BLaER1 (cell line): ENCODE data around the gene OSBPL10.
A peak's percentile ranks its signal among the peaks of the same experiment; 100 is the strongest.

Source experiments
- H3K27ac ChIP-seq: shearing (Covaris generic); formaldehyde crosslinking; 2 replicates; pipeline ENCODE4 v1.8.1; 2022
- H3K27me3 ChIP-seq: shearing (Covaris generic); formaldehyde crosslinking; 2 replicates; pipeline ENCODE4 v1.8.1; 2022
- H3K36me3 ChIP-seq: shearing (Covaris generic); formaldehyde crosslinking; 2 replicates; pipeline ENCODE4 v1.8.1; 2022
- H3K4me1 ChIP-seq: shearing (Covaris generic); formaldehyde crosslinking; 2 replicates; pipeline ENCODE4 v1.8.1; 2022
- H3K4me2 ChIP-seq: shearing (Covaris generic); formaldehyde crosslinking; 2 replicates; pipeline ENCODE4 v1.8.1; 2022
- H3K4me3 ChIP-seq: shearing (Covaris generic); formaldehyde crosslinking; 2 replicates; pipeline ENCODE4 v1.8.1; 2022
- H3K9ac ChIP-seq: shearing (Covaris generic); formaldehyde crosslinking; 2 replicates; pipeline ENCODE4 v1.8.1; 2022
- H3K9me3 ChIP-seq: shearing (Covaris generic); formaldehyde crosslinking; 2 replicates; pipeline ENCODE4 v1.8.1; 2022
- H4K20me1 ChIP-seq: shearing (Covaris generic); formaldehyde crosslinking; 2 replicates; pipeline ENCODE4 v1.8.1; 2022
- Cebpa-rat ChIP-seq: shearing (Covaris generic); IDR thresholded peaks from 2 replicates; pipeline ENCODE4 v1.8.1; 2022

OSBPL10 gene

DNA sequence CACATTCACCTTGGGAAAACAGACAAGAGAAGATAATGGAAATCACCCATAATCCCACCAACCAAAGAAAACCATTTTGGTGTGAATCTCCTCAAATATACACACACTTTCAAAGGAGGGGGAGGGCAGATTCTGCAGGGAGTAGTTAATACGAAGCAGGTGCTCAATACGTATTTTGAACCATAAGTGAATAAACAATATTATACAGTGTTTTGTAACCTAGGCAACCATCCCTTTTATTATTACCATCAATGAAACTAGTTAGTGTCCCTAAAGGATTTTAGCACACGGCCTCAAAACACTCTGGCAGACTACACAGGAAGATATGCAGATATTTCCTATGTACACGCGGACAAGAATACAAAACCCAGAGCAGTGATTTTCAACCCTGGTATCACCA is 6.1 kb downstream of the OSBPL10 start:
- Histone ChIP-seq H3K4me3 (no peak overlapping the region), H3K9me3 (no peaks in the 10 kb centered on the region), H3K36me3 (no peaks in the 10 kb centered on the region), H3K4me2 (no peak overlapping the region), H3K27me3 (peaks cover 20% of the 10 kb centered on the region), H4K20me1 (no peaks in the 10 kb centered on the region), H3K27ac (no peak overlapping the region), H3K9ac (no peak overlapping the region), H3K4me1 (peaks cover 8% of the 10 kb centered on the region; the same call in 1 of the 2 replicates)
- TF ChIP-seq Cebpa-rat, result no peak

DNA sequence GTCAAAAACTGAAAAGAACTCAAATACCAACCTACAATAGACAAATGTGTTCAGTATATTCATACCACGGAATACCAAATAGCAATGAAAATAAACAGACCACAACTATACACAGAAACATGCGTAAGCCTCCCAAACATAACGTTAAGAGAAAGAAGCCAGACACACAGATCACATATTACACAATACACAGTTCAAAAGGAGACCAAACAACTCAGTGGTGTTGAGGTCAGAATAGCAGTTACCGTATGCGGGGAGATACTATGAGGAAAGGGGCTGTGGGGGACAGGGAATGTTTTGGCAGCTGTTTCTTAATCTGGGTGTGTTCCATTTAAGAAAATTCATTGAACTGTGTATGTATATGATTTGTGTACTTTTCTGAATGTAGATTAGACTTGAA is 6.6 kb downstream of the OSBPL10 start:
- no peak for TF ChIP-seq Cebpa-rat
- H3K4me2 ChIP-seq, result no peak overlapping the region
- H3K9me3 ChIP-seq, result no peaks in the 10 kb centered on the region
- no peaks in the 10 kb centered on the region for H4K20me1 ChIP-seq
- no peak overlapping the region for H3K27ac ChIP-seq
- H3K27me3 ChIP-seq, result peaks cover 15% of the 10 kb centered on the region
- no peak overlapping the region for H3K4me3 ChIP-seq
- H3K4me1 ChIP-seq, result peaks cover 6% of the 10 kb centered on the region; the same call in 1 of the 2 replicates
- no peak overlapping the region for H3K9ac ChIP-seq
- no peaks in the 10 kb centered on the region for H3K36me3 ChIP-seq

DNA sequence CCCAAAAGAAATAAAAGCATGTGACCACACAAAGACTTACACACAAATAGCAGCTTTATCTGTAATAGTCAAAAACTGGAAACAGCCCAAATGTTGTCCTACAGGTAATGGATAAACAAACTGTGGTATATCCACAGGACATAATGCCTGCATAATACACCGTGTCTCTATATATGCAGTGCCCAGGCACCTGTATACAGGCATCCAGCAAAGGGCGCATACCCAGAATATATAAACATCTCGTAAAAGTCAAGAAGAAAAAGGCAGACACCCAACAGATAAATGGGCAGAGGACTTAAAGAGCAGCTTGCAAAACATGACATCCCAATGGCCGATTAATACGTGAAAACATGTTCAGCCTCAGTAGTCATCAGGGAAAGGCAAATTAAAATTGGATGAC is 7.2 kb downstream of the OSBPL10 start:
- Histone ChIP-seq H4K20me1 (no peaks in the 10 kb centered on the region), H3K9me3 (no peaks in the 10 kb centered on the region), H3K4me2 (no peak overlapping the region), H3K36me3 (no peaks in the 10 kb centered on the region), H3K4me1 (peaks cover 6% of the 10 kb centered on the region; the same call in 1 of the 2 replicates), H3K4me3 (no peak overlapping the region), H3K27me3 (peaks cover 9% of the 10 kb centered on the region; the same call in 1 of the 2 replicates), H3K27ac (no peak overlapping the region), H3K9ac (no peak overlapping the region)
- no peak for TF ChIP-seq Cebpa-rat

DNA sequence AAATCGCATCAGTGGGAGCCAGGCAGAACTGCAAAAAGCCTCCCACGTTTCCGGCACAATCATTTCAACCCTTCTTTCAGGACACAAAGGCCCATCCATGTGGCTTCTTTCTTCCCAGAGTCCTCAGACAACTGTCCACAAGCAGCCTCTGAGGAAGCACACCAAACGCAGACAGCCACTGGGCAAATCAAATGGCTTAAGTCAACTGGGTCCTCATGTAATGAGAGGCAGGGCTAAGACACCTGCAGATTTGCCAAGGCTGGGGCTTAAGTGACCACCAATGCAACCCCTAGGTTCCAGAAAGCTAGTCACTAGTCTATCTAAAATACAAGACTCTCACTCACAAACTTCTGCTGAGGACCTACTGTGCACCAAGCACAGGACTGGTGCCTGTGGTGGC is 8.0 kb downstream of the OSBPL10 start:
- Histone ChIP-seq H3K27ac (no peak overlapping the region), H4K20me1 (no peaks in the 10 kb centered on the region), H3K4me1 (peaks cover 6% of the 10 kb centered on the region; the same call in 1 of the 2 replicates), H3K4me3 (no peak overlapping the region), H3K9ac (no peak overlapping the region), H3K4me2 (no peak overlapping the region), H3K27me3 (peaks cover 1% of the 10 kb centered on the region; the same call in 1 of the 2 replicates), H3K36me3 (no peaks in the 10 kb centered on the region), H3K9me3 (no peaks in the 10 kb centered on the region)
- no peak for TF ChIP-seq Cebpa-rat

DNA sequence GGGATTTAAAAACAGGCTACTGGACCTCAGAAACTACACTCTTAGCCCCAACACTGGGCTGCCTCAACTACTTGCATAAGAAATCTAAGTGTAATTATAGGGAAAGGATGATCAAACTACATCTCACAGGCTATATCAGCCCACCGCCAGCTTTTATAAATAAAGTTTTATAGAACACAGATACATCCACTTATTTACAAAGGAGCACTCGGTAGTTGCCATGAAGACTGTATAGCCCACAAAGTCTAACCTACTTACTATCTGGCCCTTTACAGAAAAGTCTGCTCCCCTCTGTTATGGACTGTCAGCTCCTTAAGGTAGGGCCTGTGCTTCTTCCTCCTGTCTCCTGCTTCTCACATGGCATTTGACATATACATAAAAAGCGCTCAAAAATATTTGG is 9.5 kb downstream of the OSBPL10 start:
- Histone ChIP-seq H3K9ac (no peak overlapping the region), H3K27me3 (no peaks in the 10 kb centered on the region), H3K9me3 (no peaks in the 10 kb centered on the region), H3K4me3 (no peak overlapping the region), H3K4me2 (no peak overlapping the region), H3K4me1 (peaks cover 6% of the 10 kb centered on the region; the same call in 1 of the 2 replicates), H3K27ac (no peak overlapping the region), H4K20me1 (no peaks in the 10 kb centered on the region), H3K36me3 (no peaks in the 10 kb centered on the region)
- TF ChIP-seq Cebpa-rat, result no peak

DNA sequence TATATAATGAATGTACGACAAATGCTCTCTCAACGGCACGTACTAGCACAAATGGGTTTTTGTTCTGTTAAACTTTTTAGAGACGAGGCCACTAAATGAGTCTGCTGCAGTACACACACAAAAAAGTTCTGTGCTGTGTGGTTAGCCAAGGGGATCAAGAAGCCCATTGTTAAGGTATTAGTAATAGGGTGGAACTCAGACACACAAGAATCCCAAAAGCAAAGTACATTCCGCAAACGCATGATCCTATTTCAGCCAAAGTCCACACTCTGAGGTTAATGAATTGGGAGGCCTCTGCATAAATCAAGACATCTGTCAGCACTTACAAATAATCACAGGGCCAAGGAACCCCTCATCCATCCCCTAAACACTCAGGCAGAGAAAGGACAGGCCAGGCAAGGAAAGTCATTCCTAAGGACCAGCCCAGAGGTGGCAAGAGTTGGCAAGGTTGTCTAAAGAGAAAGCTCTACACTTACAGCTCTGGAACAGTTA is 12.1 kb downstream of the OSBPL10 start:
- no peak overlapping the region for H3K9ac ChIP-seq
- H4K20me1 ChIP-seq, result no peaks in the 10 kb centered on the region
- H3K4me3 ChIP-seq, result no peak overlapping the region
- TF ChIP-seq Cebpa-rat, result no peak
- H3K27ac ChIP-seq, result no peak overlapping the region
- H3K4me2 ChIP-seq, result no peak overlapping the region
- peaks cover 6% of the 10 kb centered on the region; the same call in 1 of the 2 replicates for H3K4me1 ChIP-seq
- no peaks in the 10 kb centered on the region for H3K9me3 ChIP-seq
- no peaks in the 10 kb centered on the region for H3K27me3 ChIP-seq
- H3K36me3 ChIP-seq, result no peaks in the 10 kb centered on the region

DNA sequence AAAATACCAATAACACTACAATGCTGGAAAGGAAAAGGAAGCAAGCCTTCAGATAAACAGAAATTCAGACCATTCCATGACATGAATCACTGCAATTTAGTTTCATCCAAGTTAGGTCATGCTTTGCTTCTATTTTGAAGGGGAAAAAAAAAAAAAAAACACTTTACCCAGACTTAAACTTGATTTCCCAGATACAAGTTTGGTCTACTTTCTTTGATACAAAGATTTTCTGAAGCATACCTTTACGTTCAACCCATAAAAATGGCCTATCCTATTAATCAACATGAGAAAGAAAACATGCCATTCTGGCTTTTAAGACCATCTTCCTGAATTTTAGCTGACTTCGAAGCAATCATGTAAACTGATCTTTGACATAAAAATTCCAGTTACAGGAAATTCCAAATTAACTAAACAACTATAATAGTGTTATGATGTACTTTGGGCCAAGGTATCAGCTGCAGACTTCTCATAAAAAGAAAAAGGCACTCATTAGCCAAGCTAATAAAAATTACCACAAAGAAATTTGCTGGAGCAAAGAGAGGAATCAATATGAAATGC is 12.6 kb downstream of the OSBPL10 start:
- Histone ChIP-seq H3K4me3 (no peak overlapping the region), H3K27me3 (no peaks in the 10 kb centered on the region), H3K36me3 (no peaks in the 10 kb centered on the region), H3K9me3 (no peaks in the 10 kb centered on the region), H3K27ac (no peak overlapping the region), H3K9ac (no peak overlapping the region), H4K20me1 (no peaks in the 10 kb centered on the region), H3K4me1 (peaks cover 6% of the 10 kb centered on the region; the same call in 1 of the 2 replicates), H3K4me2 (no peak overlapping the region)
- TF ChIP-seq Cebpa-rat, result no peak

DNA sequence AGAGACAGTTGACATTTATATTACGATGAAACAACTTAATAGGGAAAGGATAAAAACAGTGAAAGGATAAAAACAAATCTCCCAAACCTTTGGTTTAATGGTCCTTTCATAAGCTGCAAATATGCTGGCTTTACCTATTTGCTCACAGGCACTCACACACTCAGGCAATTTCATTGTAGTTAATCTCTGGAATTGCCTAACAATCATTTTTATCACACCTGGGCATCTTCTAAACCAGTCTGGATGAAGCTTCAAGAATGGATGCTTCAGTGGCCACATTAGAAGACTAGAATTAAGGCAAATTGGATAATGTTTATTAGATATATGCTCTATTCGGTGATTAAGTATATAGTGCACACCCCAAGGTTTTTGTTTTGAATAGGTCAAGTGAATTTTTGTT is 13.5 kb downstream of the OSBPL10 start:
- Histone ChIP-seq H3K4me3 (no peak overlapping the region), H3K4me2 (no peak overlapping the region), H3K9ac (no peak overlapping the region)

DNA sequence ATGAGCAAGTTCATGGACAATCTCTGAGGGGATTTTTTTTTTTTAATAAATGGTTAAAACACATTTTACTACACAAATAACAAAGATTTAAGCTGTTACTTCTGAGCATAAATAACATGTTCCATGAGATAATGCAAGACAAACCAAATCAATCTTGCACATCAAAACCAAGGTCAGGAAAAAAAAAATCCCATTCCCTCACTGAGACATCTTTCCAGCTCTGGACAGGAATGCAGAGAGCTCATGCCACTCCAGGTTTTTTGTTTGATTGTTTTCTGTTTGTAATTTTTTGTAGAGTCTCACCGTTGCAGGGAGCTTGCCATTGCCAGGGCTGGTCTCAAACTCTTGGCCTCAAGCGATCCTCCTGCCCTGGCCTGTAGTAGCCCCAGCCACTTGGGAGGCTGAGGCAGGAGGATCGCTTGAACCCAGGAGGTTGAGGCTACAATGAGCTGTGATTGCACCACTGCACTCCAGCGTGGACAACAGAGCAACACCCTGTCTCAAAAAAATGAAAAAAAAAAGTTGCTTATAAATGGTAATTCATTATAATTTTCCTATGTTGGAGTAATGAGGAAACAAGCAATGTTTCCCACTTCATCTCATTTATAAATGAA is 14.0 kb downstream of the OSBPL10 start:
- no peak for TF ChIP-seq Cebpa-rat
- Histone ChIP-seq H3K4me3 (no peak overlapping the region), H3K4me2 (no peak overlapping the region), H3K27me3 (no peaks in the 10 kb centered on the region), H3K27ac (no peak overlapping the region), H3K36me3 (no peaks in the 10 kb centered on the region), H4K20me1 (no peaks in the 10 kb centered on the region), H3K4me1 (peaks cover 16% of the 10 kb centered on the region), H3K9ac (no peak overlapping the region), H3K9me3 (no peaks in the 10 kb centered on the region)

More for the DNA sequence above, 13.5 kb downstream of the OSBPL10 start:
- no peak for TF ChIP-seq Cebpa-rat
- peaks cover 11% of the 10 kb centered on the region for H3K4me1 ChIP-seq
- no peaks in the 10 kb centered on the region for H3K9me3 ChIP-seq
- H3K36me3 ChIP-seq, result no peaks in the 10 kb centered on the region
- no peaks in the 10 kb centered on the region for H3K27me3 ChIP-seq
- no peaks in the 10 kb centered on the region for H4K20me1 ChIP-seq
- H3K27ac ChIP-seq, result no peak overlapping the region

DNA sequence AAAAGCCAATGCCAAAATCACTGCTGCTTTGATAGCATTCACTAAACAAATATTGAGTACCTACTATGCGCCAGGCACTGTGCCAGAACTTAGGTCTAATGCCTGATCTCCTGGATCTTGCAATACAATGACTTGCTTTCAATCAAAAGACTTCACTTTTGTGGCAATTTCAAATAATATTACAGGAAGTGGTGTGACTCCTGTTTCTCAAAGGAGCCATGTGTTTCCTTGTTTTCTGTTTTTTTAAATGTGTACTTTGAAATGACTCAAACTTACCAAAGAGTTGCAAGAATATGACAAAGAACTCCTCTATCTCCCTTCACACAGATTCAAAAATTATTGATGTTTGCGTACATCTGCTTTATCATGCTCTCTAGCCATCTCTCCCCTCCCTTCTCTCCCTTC is 18.3 kb downstream of the OSBPL10 start:
- H3K4me2 ChIP-seq, result peak overlapping the region; percentile 36
- H4K20me1 ChIP-seq, result no peaks in the 10 kb centered on the region
- no peak overlapping the region for H3K4me3 ChIP-seq
- no peak overlapping the region for H3K27ac ChIP-seq
- H3K9ac ChIP-seq, result no peak overlapping the region
- no peaks in the 10 kb centered on the region for H3K27me3 ChIP-seq
- no peaks in the 10 kb centered on the region for H3K9me3 ChIP-seq
- H3K36me3 ChIP-seq, result no peaks in the 10 kb centered on the region
- no peak for TF ChIP-seq Cebpa-rat
- H3K4me1 ChIP-seq, result peaks cover 32% of the 10 kb centered on the region
